Measurements from ENCODE around the gene SLFN14.
"Not testable (repeated sequence)": the region's sequence is repeated elsewhere in the genome, so short reads cannot be mapped to it uniquely, and the experiment has no call there.

The SLFN14 gene

DNA sequence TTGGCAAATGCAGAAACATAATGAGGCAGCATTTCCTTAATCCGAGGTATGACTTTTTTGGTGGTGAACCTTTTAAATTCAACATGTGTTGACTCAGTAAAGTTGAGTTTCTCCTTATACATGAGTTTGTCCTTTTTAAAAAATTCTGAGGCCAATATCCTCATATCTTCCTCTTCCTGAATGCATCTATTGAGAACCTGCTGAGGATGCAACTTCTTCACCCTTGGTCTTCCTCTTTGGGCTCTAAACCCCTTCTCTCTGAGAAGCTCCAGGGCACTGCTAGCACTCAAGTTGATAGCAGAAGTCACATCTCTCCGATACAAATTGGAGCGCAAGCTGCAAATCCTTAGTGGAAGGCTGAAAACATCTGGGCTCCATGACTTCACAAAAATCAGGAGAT, 3.3 kb downstream of the SLFN14 start:
- FAIRE-seq = no peak

DNA sequence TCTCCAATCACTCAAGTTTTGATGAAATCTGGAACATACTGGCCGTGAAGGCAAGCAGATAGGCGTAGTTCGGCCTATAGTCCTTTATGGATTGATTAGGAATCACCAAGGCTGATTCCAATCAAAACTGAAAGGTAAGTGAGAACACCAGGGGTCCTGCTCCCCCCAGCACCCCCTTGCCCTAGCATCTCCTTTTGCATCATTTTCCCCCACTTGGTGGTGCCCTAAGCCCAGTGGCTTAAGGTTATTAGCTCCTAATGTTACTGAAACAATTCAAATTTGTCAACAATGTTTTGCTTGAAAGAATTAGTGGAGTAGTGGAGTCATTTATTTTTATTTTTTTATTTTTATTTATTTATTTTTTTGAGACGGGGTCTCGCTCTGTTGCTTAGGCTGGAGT, 4.9 kb downstream of the SLFN14 start:
- no peak for FAIRE-seq

DNA sequence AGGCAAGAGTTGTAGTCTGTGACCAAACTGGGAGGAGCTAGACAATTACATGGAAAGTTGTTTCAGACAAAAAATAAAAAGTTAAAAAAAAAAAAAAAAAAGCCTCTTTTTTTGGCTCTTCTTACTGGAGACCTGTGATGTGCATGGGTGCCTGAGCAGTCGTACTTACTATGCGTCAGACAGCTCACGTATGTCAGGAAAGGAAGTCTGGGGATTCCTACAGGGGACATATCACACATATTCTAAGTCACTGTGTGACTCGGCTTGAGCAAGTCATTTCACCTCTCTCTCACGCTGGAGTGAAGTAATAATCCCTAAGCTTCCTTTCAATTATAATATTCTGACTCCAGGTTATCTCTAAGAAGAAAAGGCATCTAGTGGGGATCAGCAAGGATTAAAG, 6.0 kb downstream of the SLFN14 start:
- no peak for FAIRE-seq

DNA sequence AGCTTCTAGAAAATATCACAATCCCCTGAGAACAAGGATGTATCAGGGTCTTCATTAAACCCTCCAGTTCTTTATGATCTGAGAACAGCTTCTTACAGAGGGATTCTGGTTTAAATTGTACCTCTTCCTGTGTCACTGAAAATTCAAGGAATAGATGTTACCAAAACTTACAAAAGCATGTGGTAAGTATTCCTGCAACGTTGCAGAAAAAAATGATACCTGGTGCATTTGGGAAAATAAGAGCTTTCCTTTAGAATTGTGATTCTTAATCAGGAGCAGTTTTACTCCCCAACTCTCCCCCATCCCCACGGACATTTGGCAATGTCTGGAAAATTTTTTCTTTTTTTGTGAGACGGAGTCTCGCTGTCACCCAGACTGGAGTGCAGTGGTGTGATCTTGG, 7.3 kb downstream of the SLFN14 start:
- no peak for FAIRE-seq

- FAIRE-seq = no peak
These were observed 11.6 kb downstream of the SLFN14 start for GRCh38 chr17:35548978-35549377.

DNA sequence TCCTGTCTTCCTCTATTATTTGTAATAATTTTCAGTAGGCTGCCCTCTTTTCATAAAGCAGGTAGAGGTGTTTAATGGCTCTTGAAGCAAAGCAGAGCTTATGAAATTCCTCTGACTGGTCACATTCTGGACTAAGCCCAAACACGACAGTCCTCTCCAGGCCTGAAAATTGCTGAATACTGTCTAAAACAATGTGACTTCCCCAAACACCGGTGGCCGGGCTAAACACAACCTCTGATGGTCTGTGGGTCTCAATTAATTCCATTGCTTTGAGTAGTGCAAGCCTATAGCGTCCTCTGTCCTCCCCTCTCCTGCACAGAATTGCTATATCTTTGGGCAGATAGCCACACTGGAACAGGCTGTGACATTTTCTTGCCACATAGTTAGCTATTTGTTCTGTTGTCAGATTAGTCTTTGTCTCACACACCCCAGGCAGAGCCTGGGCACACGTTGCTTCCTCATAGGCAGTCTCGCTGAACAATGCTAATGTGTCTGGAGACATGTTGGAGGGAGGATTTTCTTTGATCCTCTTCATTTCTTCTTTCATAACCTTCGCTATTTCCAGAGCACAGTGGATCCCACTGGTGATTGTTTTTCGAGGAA, 12.3 kb downstream of the SLFN14 start:
- FAIRE-seq = no peak

DNA sequence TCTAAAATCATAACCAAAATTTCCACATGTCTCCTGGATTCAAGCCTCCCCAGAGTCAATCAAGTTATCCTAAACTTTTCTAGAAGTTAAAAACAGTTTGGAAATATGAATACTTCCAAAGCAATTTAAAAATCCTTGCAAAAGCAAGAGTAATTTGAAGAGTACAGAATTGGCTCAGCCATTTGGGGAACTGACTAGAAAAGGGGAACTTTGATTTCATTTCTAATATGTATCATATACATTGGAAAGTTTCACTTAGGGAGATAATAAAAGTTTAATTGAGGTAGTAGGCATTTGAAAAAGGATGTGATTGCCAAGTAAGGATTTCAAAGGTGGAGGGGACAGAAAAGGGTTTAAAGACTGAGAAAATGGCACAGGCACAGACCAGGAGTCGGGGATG, 14.1 kb downstream of the SLFN14 start:
- FAIRE-seq = no peak

DNA sequence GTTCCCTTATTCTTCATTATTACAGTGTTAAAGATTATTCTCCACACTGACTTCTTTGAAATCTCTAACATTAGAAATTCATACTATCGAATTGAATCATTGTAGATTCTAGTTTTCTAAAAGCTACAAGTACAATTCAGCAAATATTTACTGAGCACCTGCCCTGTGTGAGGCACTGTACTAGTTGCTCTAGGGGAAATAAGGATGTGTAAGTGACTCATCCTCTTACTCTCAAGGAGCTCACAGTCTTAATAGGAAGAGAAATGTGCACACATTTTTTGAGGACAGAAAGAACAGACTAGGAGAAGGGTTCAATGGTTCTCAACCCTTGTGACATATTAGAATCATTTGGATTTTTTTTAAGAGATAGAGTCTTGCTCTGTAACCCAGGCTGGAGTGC, 15.5 kb downstream of the SLFN14 start:
- FAIRE-seq = no peak

GRCh38 chr17:35543856-35544255, 16.8 kb downstream of the SLFN14 start:
- no peak for FAIRE-seq

DNA sequence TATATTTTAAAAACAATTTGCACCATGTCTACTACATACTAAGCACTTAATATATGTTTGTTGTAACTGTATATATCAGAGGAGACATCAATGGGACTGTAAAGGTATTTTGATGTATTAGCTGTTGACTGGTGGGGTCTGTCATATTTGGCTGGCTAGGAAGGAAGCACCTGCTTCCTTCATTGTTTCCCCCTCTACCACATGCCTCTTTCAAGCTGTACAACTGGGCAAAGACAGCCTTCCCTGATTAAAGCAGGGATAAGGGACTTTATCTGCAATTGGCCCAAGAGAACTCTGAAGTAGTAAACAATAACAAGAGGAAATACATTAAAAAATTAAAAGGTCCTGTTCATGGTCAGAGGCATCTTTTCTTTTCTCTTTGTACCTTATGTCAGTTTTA, 17.6 kb downstream of the SLFN14 start:
- no peak for FAIRE-seq

DNA sequence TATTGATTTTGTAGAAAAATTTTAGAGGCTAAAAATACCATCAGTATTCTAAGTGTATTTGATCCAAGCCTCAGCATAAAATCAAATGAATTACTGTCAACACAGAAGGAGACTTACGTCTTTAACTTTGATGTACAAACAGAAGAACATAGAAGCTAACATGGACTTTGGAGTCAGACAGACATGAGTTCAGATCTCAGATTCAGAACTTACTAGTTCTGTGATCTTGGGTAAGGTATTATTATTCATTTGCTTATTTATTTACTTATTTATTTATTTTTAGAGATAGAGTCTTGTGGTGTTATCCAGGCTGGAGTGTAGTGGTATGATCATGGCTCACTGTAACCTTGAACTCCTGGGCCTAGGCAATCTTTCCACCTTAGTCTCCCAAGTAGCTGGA, 19.2 kb downstream of the SLFN14 start:
- peak; percentile 14 for FAIRE-seq

- no peak for FAIRE-seq
These were observed 19.8 kb downstream of the SLFN14 start for GRCh38 chr17:35540589-35541404.

- no peak for FAIRE-seq
These were observed 21.0 kb downstream of the SLFN14 start for GRCh38 chr17:35539659-35540026.

- FAIRE-seq = no peak
These were observed 22.9 kb downstream of the SLFN14 start, which contains the start of gene SLFN12L for GRCh38 chr17:35537601-35538141. SLFN12L (minus strand) TSS chr17:35537678; CDS start chr17:35522364, 15,314 bp downstream.

- no peak for FAIRE-seq
These were observed 23.9 kb downstream of the SLFN14 start for GRCh38 chr17:35536664-35537171.

DNA sequence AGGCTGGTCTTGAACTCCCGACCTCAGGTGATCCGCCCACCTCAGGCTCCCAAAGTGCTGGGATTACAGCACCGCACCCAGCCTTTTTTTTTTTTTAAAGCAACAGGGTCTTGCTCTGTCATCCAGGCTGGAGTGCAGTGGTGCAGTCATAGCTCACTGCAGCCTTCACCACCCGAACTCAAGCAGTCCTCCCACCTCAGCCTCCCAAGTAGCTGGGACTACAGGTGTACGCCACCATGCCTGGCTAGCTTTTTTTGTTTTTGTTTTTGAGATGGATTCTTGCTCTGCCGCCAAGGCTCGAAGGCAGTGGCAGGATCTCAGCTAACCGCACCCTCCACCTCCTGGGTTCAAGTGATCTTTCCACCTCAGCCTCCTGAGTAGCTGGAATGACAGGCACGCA, 25.2 kb downstream of the SLFN14 start:
- FAIRE-seq = not testable (repeated sequence)

GRCh38 chr17:35534576-35535093, 26.0 kb downstream of the SLFN14 start:
- FAIRE-seq = no peak

- no peak for FAIRE-seq
These were observed 29.5 kb downstream of the SLFN14 start for GRCh38 chr17:35531160-35531559.

- FAIRE-seq = no peak
These were observed 30.8 kb downstream of the SLFN14 start for GRCh38 chr17:35529866-35530265.

GRCh38 chr17:35529326-35529725, 31.3 kb downstream of the SLFN14 start:
- FAIRE-seq = not testable (repeated sequence)

GRCh38 chr17:35523296-35523695, 37.3 kb downstream of the SLFN14 start:
- no peak for FAIRE-seq

GRCh38 chr17:35521654-35522256, 38.9 kb downstream of the SLFN14 start:
- not testable (repeated sequence) for FAIRE-seq

DNA sequence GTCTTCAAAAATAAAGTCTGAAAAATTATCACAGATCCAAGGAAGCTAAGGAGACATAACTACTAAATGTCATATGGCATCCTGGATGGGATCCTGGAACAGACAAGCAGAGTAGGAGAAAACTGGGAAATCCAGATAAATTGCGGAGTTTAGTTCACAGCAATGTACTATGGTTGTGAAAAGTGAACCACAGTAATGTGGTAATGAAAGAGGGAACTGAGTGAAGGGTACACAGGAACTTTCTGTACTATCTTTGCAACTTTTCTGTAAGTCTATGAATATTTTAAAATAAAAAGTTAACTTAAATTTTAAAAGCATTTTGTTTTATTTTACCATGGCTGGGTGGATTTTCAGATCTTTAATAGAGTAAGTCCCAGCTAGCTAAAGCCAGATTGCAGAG, 39.5 kb downstream of the SLFN14 start:
- no peak for FAIRE-seq
